NB4 (cell line): ENCODE results near the gene GIMD1.

Source experiments
- DNase-seq: peaks from one replicate; pipeline ENCODE4 v3.0.0; 2010; ENCODE audit warnings: low read depth
- H3K4me3 ChIP-seq: one replicate; pipeline ENCODE4 v1.5.1; 2011; ENCODE audit warnings: mild to moderate bottlenecking, low read depth, low read length, moderate library complexity
- CTCF ChIP-seq: IDR thresholded peaks from one replicate; pipeline ENCODE4 v1.5.1; 2012; ENCODE audit warnings: low read depth, low read length
- MAX ChIP-seq: IDR thresholded peaks from 2 replicates; pipeline ENCODE4 v1.6.1; 2011; ENCODE audit warnings: low read depth, low read length
- MYC ChIP-seq: IDR thresholded peaks from 2 replicates; pipeline ENCODE4 v1.6.1; 2011; ENCODE audit warnings: low read depth, low read length
- POLR2A ChIP-seq: IDR thresholded peaks from 2 replicates; pipeline ENCODE4 v1.6.1; 2011; ENCODE audit warnings: mild to moderate bottlenecking; ENCODE audit not compliant: insufficient read length; ENCODE audit errors: extremely low read depth

The GIMD1 gene

GRCh38 chr4:106337916-106338315 is 30.7 kb downstream of the GIMD1 start:
- no peak for DNase-seq
- no peak overlapping the region for H3K4me3 ChIP-seq
- TF ChIP-seq POLR2A (no peak), CTCF (no peak), MAX (no peak), MYC (no peak)

- DNase-seq, result no peak
- TF ChIP-seq CTCF (no peak), MYC (no peak)
- no peak overlapping the region for H3K4me3 ChIP-seq
Measured at GRCh38 chr4:106336618-106337017, 32.0 kb downstream of the GIMD1 start.

GRCh38 chr4:106334741-106335470 is 33.7 kb downstream of the GIMD1 start:
- no peak for DNase-seq
- TF ChIP-seq MYC (no peak), CTCF (no peak), POLR2A (no peak), MAX (no peak)
- no peak overlapping the region for H3K4me3 ChIP-seq

GRCh38 chr4:106333186-106333585 is 35.4 kb downstream of the GIMD1 start:
- no peak overlapping the region for H3K4me3 ChIP-seq
- DNase-seq, result no peak
- no peak for TF ChIP-seq CTCF
- no peak for TF ChIP-seq MAX
- TF ChIP-seq POLR2A, result no peak
- no peak for TF ChIP-seq MYC

- TF ChIP-seq MYC, result no peak
- TF ChIP-seq CTCF, result peak; percentile 42
- H3K4me3 ChIP-seq, result no peak overlapping the region
- peak; percentile 55 for DNase-seq
Measured at GRCh38 chr4:106329041-106329618, 39.4 kb downstream of the GIMD1 start.

GRCh38 chr4:106325800-106326199 is 42.8 kb downstream of the GIMD1 start:
- no peak overlapping the region for H3K4me3 ChIP-seq
- no peak for TF ChIP-seq MYC
- no peak for TF ChIP-seq CTCF
- no peak for TF ChIP-seq MAX
- TF ChIP-seq POLR2A, result no peak
- DNase-seq, result no peak
